HG03439 (cell line): ENCODE data around the gene ZC3H12A.
"Not testable (repeated sequence)": the region's sequence is repeated elsewhere in the genome, so short reads cannot be mapped to it uniquely, and the experiment has no call there.

Experiments
- ATAC-seq: cut with Tn5 transposase; IDR thresholded peaks from one replicate; pipeline ENCODE4 v1.9.1; 2021; ENCODE audit warnings: mild to moderate bottlenecking, moderate library complexity; ENCODE audit not compliant: unreplicated experiment

ZC3H12A gene

GRCh38 chr1:37498872-37499617 is 24.7 kb downstream of the ZC3H12A start:
- ATAC-seq, result no peak

GRCh38 chr1:37501661-37502060 is 27.3 kb downstream of the ZC3H12A start:
- no peak for ATAC-seq

- no peak for ATAC-seq
These were observed 27.7 kb downstream of the ZC3H12A start for GRCh38 chr1:37502104-37502503.

- not testable (repeated sequence) for ATAC-seq
These were observed 28.4 kb downstream of the ZC3H12A start for GRCh38 chr1:37502791-37503190.

- no peak for ATAC-seq
These were observed 32.4 kb downstream of the ZC3H12A start for GRCh38 chr1:37506740-37507139.

- no peak for ATAC-seq
These were observed 34.8 kb downstream of the ZC3H12A start for GRCh38 chr1:37509181-37509580.

GRCh38 chr1:37513795-37514349 is 39.5 kb downstream of the ZC3H12A start:
- ATAC-seq, result peak; percentile 32

- peak; percentile 88 for ATAC-seq
These were observed 40.2 kb downstream of the ZC3H12A start, which contains the start of gene MEAF6 for GRCh38 chr1:37514350-37515184. Gene MEAF6 (minus strand): TSS chr1:37514766. CDS start chr1:37514746, 20 bp downstream.

GRCh38 chr1:37515185-37516034 is 41.0 kb downstream of the ZC3H12A start:
- ATAC-seq, result no peak

GRCh38 chr1:37517569-37517968 is 43.2 kb downstream of the ZC3H12A start:
- ATAC-seq, result no peak

GRCh38 chr1:37518241-37518640 is 43.9 kb downstream of the ZC3H12A start:
- ATAC-seq, result not testable (repeated sequence)

GRCh38 chr1:37518929-37519328 is 44.5 kb downstream of the ZC3H12A start:
- not testable (repeated sequence) for ATAC-seq

GRCh38 chr1:37519613-37520012 is 45.2 kb downstream of the ZC3H12A start:
- ATAC-seq, result no peak

GRCh38 chr1:37529888-37530287 is 55.5 kb downstream of the ZC3H12A start:
- not testable (repeated sequence) for ATAC-seq

- ATAC-seq, result not testable (repeated sequence)
These were observed 58.2 kb downstream of the ZC3H12A start for GRCh38 chr1:37532418-37533156.

- no peak for ATAC-seq
These were observed 59.1 kb downstream of the ZC3H12A start for GRCh38 chr1:37533317-37534093.
